K562 (cell line): ENCODE results near the gene MUC5B. TPM values are rescaled to one million over a fixed set of nuclear protein-coding genes. Genes with fewer than 3 reads are reported as not detected.
A peak's percentile ranks its signal among the peaks of the same experiment; 100 is the strongest.

ENCODE experiments used
- ATAC-seq: fragments of 200-7000 bp; cut with Tn5 transposase; 3 replicates; pipeline ENCODE4 v1.9.1; 2020; ENCODE audit warnings: moderate library complexity
- BruUV-seq: library from RNA; stranded (reverse); fragments of 400-500 nt; replicated peaks from 2 replicates; lab custom pipeline; 2021; lab: Mats Ljungman, UMichigan
- CTCF ChIA-PET: fragments of 300-600 bp; formaldehyde crosslinking; extraction: SDS; loops from one replicate; lab custom pipeline; 2021; ENCODE audit warnings: low intra/inter-chr PET ratio; lab: Yijun Ruan, JAX
- POLR2A ChIA-PET: fragments of 300-600, 350-650 bp; sonication (Branson Sonifier 250); formaldehyde crosslinking; extraction: SDS; loops from one replicate; lab custom pipeline; 2021; ENCODE audit warnings: antibody characterized with exemption, inconsistent platforms; lab: Yijun Ruan, JAX
- DNase-seq, 4 experiments: peaks; one replicate each; pipeline versions ENCODE4 v3.0.0 to v3.0.0-alpha.2; 2011 to 2018; ENCODE audit warnings: low spot score in 3 of 4, mixed read lengths in 3 of 4; ENCODE audit errors: extremely low read depth in 1 of 4
- FAIRE-seq: peaks from 2 replicates; lab custom pipeline; 2011; peaks lifted over from hg19 to GRCh38; lab: Jason Lieb, UNC
- H2AFZ ChIP-seq: 2 replicates; pipeline ENCODE4 v1.6.0; 2011; ENCODE audit warnings: low read depth, low read length, control low read depth, inconsistent platforms
- H3K27ac ChIP-seq: fragments of 200-600 bp; 3 replicates; pipeline ENCODE4 v1.8.0; 2011; ENCODE audit warnings: low read depth, mild to moderate bottlenecking, control low read depth, inconsistent platforms, low read length, moderate library complexity, mixed read lengths; ENCODE audit errors: extremely low read depth
- H3K27me3 ChIP-seq, 2 experiments: fragments of 300-600 bp in 1 of 2; 2 replicates in 1 of 2; 3 replicates in 1 of 2; pipeline versions ENCODE4 v1.6.0 to v1.8.0; 2011; ENCODE audit warnings: inconsistent platforms in 2 of 2, low read length in 2 of 2, mild to moderate bottlenecking in 1 of 2, mixed read lengths in 1 of 2, moderate library complexity in 1 of 2; ENCODE audit not compliant: control insufficient read depth in 2 of 2, insufficient read depth in 2 of 2
- H3K36me3 ChIP-seq: fragments of 300-600 bp; 3 replicates; pipeline ENCODE4 v1.8.0; 2011; ENCODE audit warnings: mild to moderate bottlenecking, low read length, inconsistent platforms; ENCODE audit not compliant: control insufficient read depth, insufficient read depth
- H3K4me1 ChIP-seq, 2 experiments: fragments of 200-600 bp in 1 of 2; replicated peaks in 1 of 2; 2 replicates in 1 of 2; 3 replicates in 1 of 2; pipeline versions ENCODE4 v1.5.1 to v1.8.0; 2011; ENCODE audit warnings: inconsistent platforms in 2 of 2, low read length in 2 of 2, mild to moderate bottlenecking in 1 of 2, mixed read lengths in 1 of 2, moderate library complexity in 1 of 2; ENCODE audit not compliant: control insufficient read depth in 2 of 2, insufficient read depth in 2 of 2
- H3K4me2 ChIP-seq: 2 replicates; pipeline ENCODE4 v1.6.1; 2011; ENCODE audit warnings: low read length, control low read depth, inconsistent platforms, mixed read lengths; ENCODE audit not compliant: insufficient read depth
- H3K4me3 ChIP-seq: fragments of 200-600 bp; sonication (generic), shearing (Covaris generic); 2 replicates; pipeline ENCODE4 v1.5.1; 2016; ENCODE audit warnings: control low read depth, inconsistent platforms
- H3K79me2 ChIP-seq: fragments of 200-600 bp; 3 replicates; pipeline ENCODE4 v1.8.0; 2011; ENCODE audit warnings: low read length, inconsistent platforms; ENCODE audit not compliant: control insufficient read depth, insufficient read depth
- H3K9ac ChIP-seq, 2 experiments: 2 replicates each; pipeline versions ENCODE4 v1.6.0 to v1.6.1; 2011; ENCODE audit warnings: low read depth in 2 of 2, low read length in 2 of 2, control low read depth in 1 of 2, inconsistent platforms in 1 of 2, mild to moderate bottlenecking in 1 of 2, mixed read lengths in 1 of 2; ENCODE audit not compliant: insufficient read depth in 1 of 2
- H3K9me1 ChIP-seq: one replicate; pipeline ENCODE4 v1.6.0; 2011; ENCODE audit warnings: inconsistent platforms, mild to moderate bottlenecking, low read length, moderate library complexity; ENCODE audit not compliant: control insufficient read depth, insufficient read depth
- H3K9me3 ChIP-seq: replicated peaks from 2 replicates; pipeline ENCODE4 v1.5.1; 2011; ENCODE audit warnings: low read depth, low read length, inconsistent platforms; ENCODE audit not compliant: control insufficient read depth, insufficient read depth
- H4K20me1 ChIP-seq: replicated peaks from 2 replicates; pipeline ENCODE4 v1.6.1; 2011; ENCODE audit warnings: low read length, inconsistent platforms, mixed read lengths; ENCODE audit not compliant: control insufficient read depth, insufficient read depth
- CBX2 ChIP-seq: fragments of 200-600 bp; sonication (generic); IDR thresholded peaks from one replicate; pipeline ENCODE4 v1.6.1; 2012; ENCODE audit warnings: mild to moderate bottlenecking, low read length, inconsistent platforms; ENCODE audit not compliant: insufficient read depth, poor library complexity, severe bottlenecking
- DEAF1 ChIP-seq: fragments of 450-650 bp; formaldehyde crosslinking; IDR thresholded peaks from 2 replicates; pipeline ENCODE4 v1.4.0; 2020; ENCODE audit warnings: mild to moderate bottlenecking, moderate library complexity
- DNMT1 ChIP-seq: fragments of 450-650 bp; IDR thresholded peaks from 2 replicates; pipeline ENCODE4 v1.6.1; 2016; ENCODE audit warnings: antibody characterized with exemption, mild to moderate bottlenecking
- ETV1 ChIP-seq: fragments of 450-650 bp; conservative IDR thresholded peaks from 2 replicates; pipeline ENCODE4 v1.6.1; 2016; ENCODE audit warnings: missing genetic modification characterization, control low read depth, low read depth, missing compliant biosample characterization
- HBP1 ChIP-seq: fragments of 450-650 bp; formaldehyde crosslinking; IDR thresholded peaks from 2 replicates; pipeline ENCODE4 v1.4.0; 2022; ENCODE audit warnings: missing genetic modification characterization
- MEF2D ChIP-seq: conservative IDR thresholded peaks from 2 replicates; pipeline ENCODE4 v1.6.1; 2016; ENCODE audit warnings: low read depth, missing genetic modification characterization, missing compliant biosample characterization
- MEIS2 ChIP-seq: fragments of 450-650 bp; IDR thresholded peaks from 2 replicates; pipeline ENCODE4 v1.6.1; 2014; ENCODE audit warnings: mild to moderate bottlenecking; ENCODE audit not compliant: partially characterized antibody
- NR2F6 ChIP-seq: fragments of 450-650 bp; formaldehyde crosslinking; IDR thresholded peaks from 2 replicates; pipeline ENCODE4 v1.4.0; 2020; ENCODE audit warnings: mild to moderate bottlenecking
- RBM14 ChIP-seq: fragments of 200-400 bp; formaldehyde crosslinking; IDR thresholded peaks from 2 replicates; pipeline ENCODE4 v1.6.1; 2018; ENCODE audit warnings: low read depth, mild to moderate bottlenecking, low read length, moderate library complexity, borderline replicate concordance; ENCODE audit not compliant: insufficient read depth
- SRF ChIP-seq, 2 experiments: fragments of 250-450, 450-650 bp in 1 of 2; sonication (Bioruptor Pico) in 1 of 2; sonication (generic) in 1 of 2; formaldehyde crosslinking; IDR thresholded peaks; 2 replicates each; pipeline versions ENCODE4 v1.5.0 to v1.5.1; 2020 to 2022; ENCODE audit warnings: mild to moderate bottlenecking in 1 of 2, missing genetic modification reagents in 1 of 2
- TCFL5 ChIP-seq: fragments of 250-450 bp; sonication (Bioruptor Pico); conservative IDR thresholded peaks from 2 replicates; pipeline ENCODE4 v1.6.1; 2021; ENCODE audit warnings: mild to moderate bottlenecking, moderate library complexity, matching md5 sums
- ZFPM2 ChIP-seq: fragments of 250-450 bp; sonication (Bioruptor Pico); IDR thresholded peaks from 2 replicates; pipeline ENCODE4 v1.5.1; 2022; ENCODE audit warnings: mild to moderate bottlenecking
- ZHX1 ChIP-seq: fragments of 150-350 bp; conservative IDR thresholded peaks from 2 replicates; pipeline ENCODE4 v1.6.1; 2014; ENCODE audit warnings: low read length
- ZNF212 ChIP-seq: fragments of 450-650 bp; formaldehyde crosslinking; IDR thresholded peaks from 2 replicates; pipeline ENCODE4 v1.4.0; 2020; ENCODE audit warnings: mild to moderate bottlenecking
- ZNF274 ChIP-seq: IDR thresholded peaks from 2 replicates; pipeline ENCODE4 v1.6.1; 2011; ENCODE audit warnings: low read depth, mild to moderate bottlenecking, low read length, moderate library complexity, borderline replicate concordance
- ZSCAN29 ChIP-seq: fragments of 450-650 bp; IDR thresholded peaks from 2 replicates; pipeline ENCODE4 v1.6.1; 2017
- WGBS: fragments of 100-300 bp; shearing (Covaris generic); methylation state at CpG from one replicate; pipeline ENCODE4 v1.1.6; 2016; ENCODE audit warnings: low coverage, mixed read lengths; ENCODE audit not compliant: insufficient coverage; ENCODE audit errors: missing lambda C conversion rate; 5-methylcytosine and 5-hydroxymethylcytosine counted together
- in situ Hi-C: fragments of 300-500 bp; cut with MboI; formaldehyde crosslinking; loops from 4 replicates; pipeline ENCODE4 v1.15.0; 2018; ENCODE audit warnings: inconsistent platforms, mixed read lengths
- intact Hi-C: fragments of 100-400 bp; cut with micrococcal nuclease; formaldehyde crosslinking; loops from 2 replicates; pipeline ENCODE4 v1.14.2; 2022
- polyA plus RNA-seq, 8 experiments: library from polyadenylated mRNA; depleted of rRNA in 4 of 8; stranded (reverse) in 5 of 8; unstranded in 3 of 8; fragments of >200 nt; fragmentation: Nextera tagmentation in 2 of 8; fragmentation: Illumina TruSeq in 1 of 8; extraction: Ambion mirVana in 2 of 8; extraction: Trizol in 1 of 8; gene quantifications; 2 replicates each; pipeline versions ENCODE4 v1.2.1 to v1.2.3, GENCODE V29; 2011 to 2014; ENCODE audit warnings: inconsistent platforms in 1 of 8, missing spikeins in 1 of 8
- total RNA-seq, 7 experiments: library from RNA; depleted of rRNA in 6 of 7; stranded (reverse); fragments of >200 nt in 6 of 7; fragmentation: Illumina TruSeq in 2 of 7; extraction: Trizol in 2 of 7; gene quantifications; 2 replicates each; pipeline versions ENCODE4 v1.2.1 to v1.2.3, GENCODE V29; 2011 to 2021; ENCODE audit warnings: low replicate concordance in 1 of 7

Gene MUC5B
- total and polyA plus RNA-seq, 9 of the 15 experiments (the other 6 are each of a cell fraction or from before 2014, with no cell fraction given) = 0.04 to 0.95 TPM; not detected in 7

GRCh38 chr11:1203505-1204271, 19.2 kb upstream of the MUC5B start:
- Histone ChIP-seq H3K27me3 (peaks cover 12 to 80% of the 10 kb centered on the region in 2 experiments; a peak in 4 of 5 replicates), H3K4me3 (no peak overlapping the region), H3K79me2 (no peaks in the 10 kb centered on the region), H4K20me1 (peaks cover 17% of the 10 kb centered on the region; the same call in 1 of the 2 replicates), H3K4me1 (peaks cover 0 to 76% of the 10 kb centered on the region in 2 experiments; a peak in 2 of 5 replicates), H3K4me2 (no peak overlapping the region), H2AFZ (no peak overlapping the region), H3K9me1 (no peaks in the 10 kb centered on the region), H3K9ac (0 out of 4 replicates have a peak overlapping the region, but pooled peaks of 1 of the 2 experiments have one; percentile 28), H3K9me3 (no peaks in the 10 kb centered on the region), H3K27ac (no peak overlapping the region), H3K36me3 (no peaks in the 10 kb centered on the region)
- in situ Hi-C loops = no loop called here
- no peak for ATAC-seq
- DNase-seq = peak in 2 of 4 experiments; percentile 3 to 5
- BruUV-seq = no TSS peak
- intact Hi-C loops = loop anchor here (1.0 to 5.0 kb wide), 2 partner anchors 312 to 369 kb away; partner anchors contain the start of gene DUSP8
- CTCF ChIA-PET = interaction anchor here (1.3 kb wide), 1 partner anchor 311 kb away, joined by 15 read pairs; no protein-coding TSS in a partner anchor
- WGBS = 3% methylated on average over 26 of the region's 30 CpGs
- POLR2A ChIA-PET = interaction anchor here (0.6 kb wide), 1 partner anchor 299 kb away, joined by 3 read pairs; no protein-coding TSS in a partner anchor
- FAIRE-seq = no peak
- TF ChIP-seq DEAF1 (CRISPR knock-in tag) (no peak), MEF2D (tag) (no peak), CBX2 (no peak), SRF (CRISPR knock-in tag; IDR thresholded peaks at IDR 0.05) (no peak), ZFPM2 (CRISPR knock-in tag) (no peak), MEIS2 (no peak), ZSCAN29 (no peak), RBM14 (no peak), TCFL5 (CRISPR knock-in tag) (no peak), ZNF274 (no peak), NR2F6 (CRISPR knock-in tag) (no peak), DNMT1 (no peak), ZHX1 (no peak), ZNF212 (no peak), HBP1 (CRISPR knock-in tag) (no peak), ETV1 (tag) (no peak)
